Liver (tissue), 9 donors: Measurements from ENCODE around the gene PRMT5. TPM values are rescaled to one million over a fixed set of nuclear protein-coding genes. Genes with fewer than 3 reads are reported as not detected.

Source experiments
- DNase-seq: peaks from one replicate; pipeline ENCODE4 v3.0.0-alpha.2; 2017; ENCODE audit warnings: low spot score
- H3K27ac ChIP-seq, 2 donors: one replicate each; pipeline ENCODE4 v1.7.0; 2013; ENCODE audit warnings: inconsistent platforms in 2 of 2, low read length in 2 of 2, control low read depth in 1 of 2, low read depth in 1 of 2, mild to moderate bottlenecking in 1 of 2
- H3K27me3 ChIP-seq, 4 donors: one replicate each; pipeline versions ENCODE4 v1.6.1 to v1.7.0; 2013; ENCODE audit warnings: low read length in 3 of 4, inconsistent platforms in 1 of 4, mild to moderate bottlenecking in 1 of 4, moderate library complexity in 1 of 4; ENCODE audit not compliant: control insufficient read depth in 4 of 4, insufficient read depth in 4 of 4
- H3K36me3 ChIP-seq, 4 donors: one replicate each; pipeline versions ENCODE4 v1.6.1 to v1.7.0; 2013; ENCODE audit warnings: low read length in 3 of 4, mild to moderate bottlenecking in 3 of 4, low read depth in 1 of 4, moderate library complexity in 1 of 4; ENCODE audit not compliant: control insufficient read depth in 4 of 4, insufficient read depth in 3 of 4
- H3K4me1 ChIP-seq, 4 donors: one replicate each; pipeline versions ENCODE4 v1.6.1 to v1.7.0; 2013; ENCODE audit warnings: low read length in 3 of 4, mild to moderate bottlenecking in 3 of 4, moderate library complexity in 1 of 4; ENCODE audit not compliant: control insufficient read depth in 4 of 4, insufficient read depth in 4 of 4
- H3K4me3 ChIP-seq, 3 donors: one replicate each; pipeline versions ENCODE4 v1.6.1 to v1.7.0; 2013; ENCODE audit warnings: low read length in 3 of 3, control low read depth in 1 of 3, low read depth in 1 of 3, mild to moderate bottlenecking in 1 of 3
- H3K9ac ChIP-seq, 2 donors: one replicate each; pipeline ENCODE4 v1.7.0; 2013; ENCODE audit warnings: low read length in 2 of 2, mild to moderate bottlenecking in 2 of 2, moderate library complexity in 2 of 2, control low read depth in 1 of 2, low read depth in 1 of 2
- H3K9me3 ChIP-seq, 4 donors: one replicate each; pipeline versions ENCODE4 v1.6.1 to v1.7.0; 2013; ENCODE audit warnings: low read length in 3 of 4; ENCODE audit not compliant: control insufficient read depth in 4 of 4
- ATF3 ChIP-seq: IDR thresholded peaks from 2 replicates; pipeline ENCODE4 v1.6.1; 2016; ENCODE audit warnings: antibody characterized with exemption
- EGR1 ChIP-seq, 2 donors: IDR thresholded peaks; 2 replicates each; pipeline ENCODE4 v1.6.1; 2016 to 2018; ENCODE audit warnings: antibody characterized with exemption in 2 of 2, low read depth in 2 of 2
- FOXA1 ChIP-seq: IDR thresholded peaks from 2 replicates; pipeline ENCODE4 v1.6.1; 2016; ENCODE audit warnings: antibody characterized with exemption
- FOXA2 ChIP-seq: IDR thresholded peaks from 2 replicates; pipeline ENCODE4 v1.6.1; 2016; ENCODE audit warnings: antibody characterized with exemption
- GABPA ChIP-seq, 2 donors: IDR thresholded peaks in 1 of 2; conservative IDR thresholded peaks in 1 of 2; 2 replicates each; pipeline ENCODE4 v1.6.1; 2016; ENCODE audit warnings: antibody characterized with exemption in 2 of 2, mild to moderate bottlenecking in 1 of 2, moderate library complexity in 1 of 2
- HNF4A ChIP-seq, 2 donors: conservative IDR thresholded peaks; 2 replicates each; pipeline ENCODE4 v1.6.1; 2016; ENCODE audit warnings: antibody characterized with exemption in 2 of 2, mild to moderate bottlenecking in 2 of 2
- HNF4G ChIP-seq: IDR thresholded peaks from 2 replicates; pipeline ENCODE4 v1.6.1; 2016; ENCODE audit warnings: antibody characterized with exemption
- JUND ChIP-seq, 2 donors: IDR thresholded peaks; 2 replicates each; pipeline ENCODE4 v1.6.1; 2016; ENCODE audit warnings: antibody characterized with exemption in 2 of 2
- NR2F2 ChIP-seq: IDR thresholded peaks from 2 replicates; pipeline ENCODE4 v1.6.1; 2016; ENCODE audit warnings: antibody characterized with exemption
- RAD21 ChIP-seq, 2 donors: IDR thresholded peaks; 2 replicates each; pipeline ENCODE4 v1.6.1; 2016; ENCODE audit warnings: antibody characterized with exemption in 2 of 2, mild to moderate bottlenecking in 2 of 2
- RXRA ChIP-seq, 2 donors: IDR thresholded peaks; 2 replicates each; pipeline ENCODE4 v1.6.1; 2017 to 2018; ENCODE audit warnings: antibody characterized with exemption in 2 of 2, mild to moderate bottlenecking in 1 of 2
- SP1 ChIP-seq: IDR thresholded peaks from 2 replicates; pipeline ENCODE4 v1.6.1; 2018; ENCODE audit warnings: antibody characterized with exemption, mild to moderate bottlenecking
- TAF1 ChIP-seq: conservative IDR thresholded peaks from 2 replicates; pipeline ENCODE4 v1.6.1; 2016; ENCODE audit warnings: antibody characterized with exemption, mild to moderate bottlenecking
- YY1 ChIP-seq: IDR thresholded peaks from 2 replicates; pipeline ENCODE4 v1.6.1; 2016; ENCODE audit warnings: antibody characterized with exemption, mild to moderate bottlenecking
- ZBTB33 ChIP-seq: IDR thresholded peaks from 2 replicates; pipeline ENCODE4 v1.6.1; 2016; ENCODE audit warnings: antibody characterized with exemption
- WGBS: extraction: QIAGEN DNeasy Blood & Tissue Kit; methylation state at CpG from one replicate; pipeline ENCODE4 v1.1.7; 2013; 5-methylcytosine and 5-hydroxymethylcytosine counted together
- polyA plus RNA-seq, 2 donors: library from polyadenylated mRNA; stranded (reverse) in 1 of 2; unstranded in 1 of 2; fragments of 200-250 nt in 1 of 2; fragments of >200 nt in 1 of 2; fragmentation: Nextera tagmentation in 1 of 2; extraction: Ambion mirVana in 1 of 2; gene quantifications; one replicate each; pipeline versions ENCODE4 v1.2.1 to v1.2.3, GENCODE V29; 2013 to 2015
- total RNA-seq, 2 donors: library from RNA; depleted of rRNA; stranded (reverse); fragments of >200 nt; gene quantifications; one replicate each; pipeline ENCODE4 v1.2.3, GENCODE V29; 2014
- TF ChIP-seq, protein P1 (sequence below): fragments of 150-350 bp; IDR thresholded peaks from 2 replicates; pipeline ENCODE4 v1.5.1; 2017; ENCODE audit warnings: improper control_type of control experiment, low read depth, low read length; ENCODE audit not compliant: missing input control
- TF ChIP-seq, protein P2 (sequence below): IDR thresholded peaks from 2 replicates; pipeline ENCODE4 v1.6.1; 2016; ENCODE audit warnings: antibody characterized with exemption
- TF ChIP-seq, protein P3 (sequence below): IDR thresholded peaks from 2 replicates; pipeline ENCODE4 v1.6.1; 2016; ENCODE audit warnings: antibody characterized with exemption, mild to moderate bottlenecking
- donor health status: healthy.
- donor health status: healthy.
- donor health status: healthy.
- donor health status: healthy.
- donor health status: healthy.

PRMT5 gene
- total and polyA plus RNA-seq, 4 donors = 14.1 to 28.2 (median 26.8) TPM

- Histone ChIP-seq H3K27me3 (no peaks in the 10 kb centered on the region), H3K9ac (no peak overlapping the region), H3K36me3 (peaks cover 0 to 16% (median 12%) of the 10 kb centered on the region in 4 donors), H3K27ac (no peak overlapping the region), H3K9me3 (no peaks in the 10 kb centered on the region), H3K4me3 (no peak overlapping the region), H3K4me1 (peaks cover 0 to 4% (median 2%) of the 10 kb centered on the region in 4 donors)
- TF ChIP-seq EGR1 (IDR thresholded peaks at IDR 0.05; ENCODE audit: low read depth in 2 of 2) (no peak), RXRA (IDR thresholded peaks at IDR 0.05) (no peak), NR2F2 (no peak), RAD21 (IDR thresholded peaks at IDR 0.05) (no peak), HNF4G (no peak), SP1 (no peak), TAF1 (no peak), JUND (IDR thresholded peaks at IDR 0.05) (no peak), ZBTB33 (no peak), FOXA2 (no peak), HNF4A (conservative IDR thresholded peaks at IDR 0.05) (no peak), YY1 (no peak), ATF3 (no peak), FOXA1 (no peak), GABPA (IDR thresholded peaks at IDR 0.05 in 1 of 2, conservative IDR thresholded peaks at IDR 0.05 in 1 of 2) (no peak)
- TF ChIP-seq, protein P1, sequence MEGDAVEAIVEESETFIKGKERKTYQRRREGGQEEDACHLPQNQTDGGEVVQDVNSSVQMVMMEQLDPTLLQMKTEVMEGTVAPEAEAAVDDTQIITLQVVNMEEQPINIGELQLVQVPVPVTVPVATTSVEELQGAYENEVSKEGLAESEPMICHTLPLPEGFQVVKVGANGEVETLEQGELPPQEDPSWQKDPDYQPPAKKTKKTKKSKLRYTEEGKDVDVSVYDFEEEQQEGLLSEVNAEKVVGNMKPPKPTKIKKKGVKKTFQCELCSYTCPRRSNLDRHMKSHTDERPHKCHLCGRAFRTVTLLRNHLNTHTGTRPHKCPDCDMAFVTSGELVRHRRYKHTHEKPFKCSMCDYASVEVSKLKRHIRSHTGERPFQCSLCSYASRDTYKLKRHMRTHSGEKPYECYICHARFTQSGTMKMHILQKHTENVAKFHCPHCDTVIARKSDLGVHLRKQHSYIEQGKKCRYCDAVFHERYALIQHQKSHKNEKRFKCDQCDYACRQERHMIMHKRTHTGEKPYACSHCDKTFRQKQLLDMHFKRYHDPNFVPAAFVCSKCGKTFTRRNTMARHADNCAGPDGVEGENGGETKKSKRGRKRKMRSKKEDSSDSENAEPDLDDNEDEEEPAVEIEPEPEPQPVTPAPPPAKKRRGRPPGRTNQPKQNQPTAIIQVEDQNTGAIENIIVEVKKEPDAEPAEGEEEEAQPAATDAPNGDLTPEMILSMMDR = no peak
- TF ChIP-seq, protein P2, sequence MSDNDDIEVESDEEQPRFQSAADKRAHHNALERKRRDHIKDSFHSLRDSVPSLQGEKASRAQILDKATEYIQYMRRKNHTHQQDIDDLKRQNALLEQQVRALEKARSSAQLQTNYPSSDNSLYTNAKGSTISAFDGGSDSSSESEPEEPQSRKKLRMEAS = no peak
- TF ChIP-seq, protein P3, sequence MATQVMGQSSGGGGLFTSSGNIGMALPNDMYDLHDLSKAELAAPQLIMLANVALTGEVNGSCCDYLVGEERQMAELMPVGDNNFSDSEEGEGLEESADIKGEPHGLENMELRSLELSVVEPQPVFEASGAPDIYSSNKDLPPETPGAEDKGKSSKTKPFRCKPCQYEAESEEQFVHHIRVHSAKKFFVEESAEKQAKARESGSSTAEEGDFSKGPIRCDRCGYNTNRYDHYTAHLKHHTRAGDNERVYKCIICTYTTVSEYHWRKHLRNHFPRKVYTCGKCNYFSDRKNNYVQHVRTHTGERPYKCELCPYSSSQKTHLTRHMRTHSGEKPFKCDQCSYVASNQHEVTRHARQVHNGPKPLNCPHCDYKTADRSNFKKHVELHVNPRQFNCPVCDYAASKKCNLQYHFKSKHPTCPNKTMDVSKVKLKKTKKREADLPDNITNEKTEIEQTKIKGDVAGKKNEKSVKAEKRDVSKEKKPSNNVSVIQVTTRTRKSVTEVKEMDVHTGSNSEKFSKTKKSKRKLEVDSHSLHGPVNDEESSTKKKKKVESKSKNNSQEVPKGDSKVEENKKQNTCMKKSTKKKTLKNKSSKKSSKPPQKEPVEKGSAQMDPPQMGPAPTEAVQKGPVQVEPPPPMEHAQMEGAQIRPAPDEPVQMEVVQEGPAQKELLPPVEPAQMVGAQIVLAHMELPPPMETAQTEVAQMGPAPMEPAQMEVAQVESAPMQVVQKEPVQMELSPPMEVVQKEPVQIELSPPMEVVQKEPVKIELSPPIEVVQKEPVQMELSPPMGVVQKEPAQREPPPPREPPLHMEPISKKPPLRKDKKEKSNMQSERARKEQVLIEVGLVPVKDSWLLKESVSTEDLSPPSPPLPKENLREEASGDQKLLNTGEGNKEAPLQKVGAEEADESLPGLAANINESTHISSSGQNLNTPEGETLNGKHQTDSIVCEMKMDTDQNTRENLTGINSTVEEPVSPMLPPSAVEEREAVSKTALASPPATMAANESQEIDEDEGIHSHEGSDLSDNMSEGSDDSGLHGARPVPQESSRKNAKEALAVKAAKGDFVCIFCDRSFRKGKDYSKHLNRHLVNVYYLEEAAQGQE = no peak
- 39% methylated on average over 6 of the region's 6 CpGs for WGBS
- no peak for DNase-seq
These were observed 46.5 kb downstream of the PRMT5 start for GRCh38 chr14:22882529-22883172.
